ENCODE data around the gene ANTXR2. TPM values are rescaled to one million over a fixed set of nuclear protein-coding genes. Genes with fewer than 3 reads are reported as not detected.

The ANTXR2 gene
- total RNA-seq, 6 donors from 2014 or later, result 26.0 to 61.0 (median 37.5) TPM

GRCh38 chr4:80090090-80090489 lies 17.1 kb upstream of the ANTXR2 start:
- peak in 1 of 2 donors; percentile 34 for ATAC-seq (ENCODE audit: low FRiP score in 2 of 2)
- DNase-seq, result no peak
- H3K27me3 ChIP-seq, result no peaks in the 10 kb centered on the region
- no peak overlapping the region for H3K27ac ChIP-seq
- no peaks in the 10 kb centered on the region for H3K4me1 ChIP-seq
- no peak overlapping the region for H3K4me3 ChIP-seq
- no peaks in the 10 kb centered on the region for H3K9me3 ChIP-seq
- 84 to 88% methylated on average over 1 of the region's 1 CpG for WGBS, 2 donors
- TF ChIP-seq POLR2A (IDR thresholded peaks at IDR 0.05), result no peak
- H3K36me3 ChIP-seq, result no peaks in the 10 kb centered on the region

GRCh38 chr4:80088471-80088870 lies 15.4 kb upstream of the ANTXR2 start:
- H3K4me1 ChIP-seq, result no peaks in the 10 kb centered on the region
- H3K27me3 ChIP-seq, result no peaks in the 10 kb centered on the region
- no peak overlapping the region for H3K27ac ChIP-seq
- no peak for ATAC-seq (ENCODE audit: low FRiP score in 2 of 2)
- 97 to 100% methylated on average over 1 of the region's 1 CpG for WGBS, 2 donors
- no peaks in the 10 kb centered on the region for H3K36me3 ChIP-seq
- DNase-seq, result no peak
- TF ChIP-seq CTCF (IDR thresholded peaks at IDR 0.05), result no peak
- no peak for TF ChIP-seq POLR2A (IDR thresholded peaks at IDR 0.05)
- no peak for TF ChIP-seq POLR2AphosphoS5 (IDR thresholded peaks at IDR 0.05)
- no peak for TF ChIP-seq EP300 (IDR thresholded peaks at IDR 0.05)
- no peaks in the 10 kb centered on the region for H3K9me3 ChIP-seq
- no peak overlapping the region for H3K4me3 ChIP-seq

- 79 to 83% methylated on average over 5 of the region's 5 CpGs for WGBS, 2 donors
- no peaks in the 10 kb centered on the region for H3K36me3 ChIP-seq
- TF ChIP-seq POLR2A (IDR thresholded peaks at IDR 0.05), result no peak
- no peak for TF ChIP-seq EP300 (IDR thresholded peaks at IDR 0.05)
- TF ChIP-seq POLR2AphosphoS5 (IDR thresholded peaks at IDR 0.05), result no peak
- TF ChIP-seq CTCF (IDR thresholded peaks at IDR 0.05), result no peak
- no peak overlapping the region for H3K27ac ChIP-seq
- H3K4me3 ChIP-seq, result no peak overlapping the region
- no peaks in the 10 kb centered on the region for H3K9me3 ChIP-seq
- ATAC-seq (ENCODE audit: low FRiP score in 2 of 2) (no peak), DNase-seq (no peak)
- H3K27me3 ChIP-seq, result no peaks in the 10 kb centered on the region
- no peaks in the 10 kb centered on the region for H3K4me1 ChIP-seq
Measured at GRCh38 chr4:80086296-80086695, 13.3 kb upstream of the ANTXR2 start.

GRCh38 chr4:80085081-80085480 lies 12.1 kb upstream of the ANTXR2 start:
- Histone ChIP-seq H3K27ac (no peak overlapping the region), H3K4me1 (no peaks in the 10 kb centered on the region), H3K9me3 (no peaks in the 10 kb centered on the region), H3K4me3 (no peak overlapping the region), H3K36me3 (no peaks in the 10 kb centered on the region), H3K27me3 (no peaks in the 10 kb centered on the region)
- ATAC-seq (ENCODE audit: low FRiP score in 2 of 2) (no peak), DNase-seq (no peak)
- WGBS, 2 donors, result 94 to 95% methylated on average over 3 of the region's 3 CpGs
- TF ChIP-seq CTCF (IDR thresholded peaks at IDR 0.05) (no peak), POLR2A (IDR thresholded peaks at IDR 0.05) (no peak), POLR2AphosphoS5 (IDR thresholded peaks at IDR 0.05) (no peak), EP300 (IDR thresholded peaks at IDR 0.05) (no peak)

- no peak overlapping the region for H3K27ac ChIP-seq
- DNase-seq, result no peak
- H3K36me3 ChIP-seq, result no peaks in the 10 kb centered on the region
- no peaks in the 10 kb centered on the region for H3K4me1 ChIP-seq
- H3K27me3 ChIP-seq, result no peaks in the 10 kb centered on the region
- ATAC-seq (ENCODE audit: low FRiP score in 2 of 2), result no peak
- WGBS, 2 donors, result 90 to 97% methylated on average over 2 of the region's 2 CpGs
- TF ChIP-seq POLR2A (IDR thresholded peaks at IDR 0.05) (no peak), POLR2AphosphoS5 (IDR thresholded peaks at IDR 0.05) (no peak), CTCF (IDR thresholded peaks at IDR 0.05) (no peak), EP300 (IDR thresholded peaks at IDR 0.05) (no peak)
- H3K9me3 ChIP-seq, result no peaks in the 10 kb centered on the region
- H3K4me3 ChIP-seq, result no peak overlapping the region
Measured at GRCh38 chr4:80082693-80083092, 9.7 kb upstream of the ANTXR2 start.
